Subcutaneous abdominal adipose tissue (tissue), 5 donors: ENCODE results near the gene AP1B1.
"Not testable (repeated sequence)": the region's sequence is repeated elsewhere in the genome, so short reads cannot be mapped to it uniquely, and the experiment has no call there.

Experiments used
- H3K27ac ChIP-seq: one replicate; pipeline ENCODE4 v1.7.0; 2013; ENCODE audit warnings: low read depth, mild to moderate bottlenecking, inconsistent platforms, low read length, moderate library complexity
- H3K27me3 ChIP-seq, 5 donors: one replicate each; pipeline ENCODE4 v1.7.0; 2013; ENCODE audit warnings: low read length in 5 of 5, inconsistent platforms in 1 of 5; ENCODE audit not compliant: control insufficient read depth in 5 of 5, insufficient read depth in 4 of 5
- H3K36me3 ChIP-seq, 5 donors: one replicate each; pipeline ENCODE4 v1.7.0; 2013; ENCODE audit warnings: low read length in 5 of 5; ENCODE audit not compliant: control insufficient read depth in 5 of 5, insufficient read depth in 5 of 5
- H3K4me1 ChIP-seq, 5 donors: one replicate each; pipeline ENCODE4 v1.7.0; 2013; ENCODE audit warnings: low read length in 5 of 5, mild to moderate bottlenecking in 3 of 5, moderate library complexity in 1 of 5; ENCODE audit not compliant: control insufficient read depth in 5 of 5, insufficient read depth in 5 of 5
- H3K4me3 ChIP-seq, 5 donors: one replicate each; pipeline ENCODE4 v1.7.0; 2013; ENCODE audit warnings: low read length in 5 of 5, low read depth in 1 of 5
- H3K9ac ChIP-seq, 5 donors: one replicate each; pipeline ENCODE4 v1.7.0; 2013; ENCODE audit warnings: low read length in 5 of 5, mild to moderate bottlenecking in 4 of 5, moderate library complexity in 3 of 5
- H3K9me3 ChIP-seq, 5 donors: one replicate each; pipeline ENCODE4 v1.7.0; 2013; ENCODE audit warnings: low read length in 5 of 5; ENCODE audit not compliant: control insufficient read depth in 5 of 5
- donor health status: healthy.
- donor health status: healthy.
- donor health status: healthy.
- donor health status: healthy.
- donor health status: healthy.

Gene AP1B1

GRCh38 chr22:29353286-29353685 is 35.1 kb downstream of the AP1B1 start:
- Histone ChIP-seq H3K4me1 (peaks cover 0 to 4% (median 0%) of the 10 kb centered on the region in 5 donors), H3K4me3 (no peak overlapping the region), H3K36me3 (peaks cover 6 to 94% (median 89%) of the 10 kb centered on the region in 5 donors), H3K27me3 (no peaks in the 10 kb centered on the region), H3K27ac (no peak overlapping the region), H3K9me3 (no peaks in the 10 kb centered on the region), H3K9ac (no peak overlapping the region)

GRCh38 chr22:29352778-29353177 is 35.6 kb downstream of the AP1B1 start:
- H3K27ac ChIP-seq: no peak overlapping the region
- H3K4me3 ChIP-seq: no peak overlapping the region
- no peaks in the 10 kb centered on the region for H3K27me3 ChIP-seq
- H3K36me3 ChIP-seq: peaks cover 11 to 94% (median 90%) of the 10 kb centered on the region in 5 donors
- no peaks in the 10 kb centered on the region for H3K9me3 ChIP-seq
- peak overlapping the region in 1 of 5 donors; percentile 11 for H3K9ac ChIP-seq
- H3K4me1 ChIP-seq: peaks cover 0 to 8% (median 0%) of the 10 kb centered on the region in 5 donors

GRCh38 chr22:29351891-29352290 is 36.5 kb downstream of the AP1B1 start:
- Histone ChIP-seq H3K9ac (no peak overlapping the region), H3K27me3 (no peaks in the 10 kb centered on the region), H3K36me3 (peaks cover 13 to 100% (median 95%) of the 10 kb centered on the region in 5 donors)

GRCh38 chr22:29351042-29351441 is 37.3 kb downstream of the AP1B1 start:
- H3K9me3 ChIP-seq: no peaks in the 10 kb centered on the region
- H3K36me3 ChIP-seq: peaks cover 13 to 100% (median 93%) of the 10 kb centered on the region in 5 donors
- no peak overlapping the region for H3K9ac ChIP-seq
- H3K27me3 ChIP-seq: no peaks in the 10 kb centered on the region
- no peak overlapping the region for H3K27ac ChIP-seq
- no peak overlapping the region for H3K4me3 ChIP-seq
- peaks cover 3 to 26% (median 14%) of the 10 kb centered on the region in 5 donors for H3K4me1 ChIP-seq

More at GRCh38 chr22:29351891-29352290, 36.5 kb downstream of the AP1B1 start:
- no peak overlapping the region for H3K27ac ChIP-seq
- no peak overlapping the region for H3K4me3 ChIP-seq
- peaks cover 2 to 17% (median 6%) of the 10 kb centered on the region in 5 donors for H3K4me1 ChIP-seq
- H3K9me3 ChIP-seq: no peaks in the 10 kb centered on the region

DNA sequence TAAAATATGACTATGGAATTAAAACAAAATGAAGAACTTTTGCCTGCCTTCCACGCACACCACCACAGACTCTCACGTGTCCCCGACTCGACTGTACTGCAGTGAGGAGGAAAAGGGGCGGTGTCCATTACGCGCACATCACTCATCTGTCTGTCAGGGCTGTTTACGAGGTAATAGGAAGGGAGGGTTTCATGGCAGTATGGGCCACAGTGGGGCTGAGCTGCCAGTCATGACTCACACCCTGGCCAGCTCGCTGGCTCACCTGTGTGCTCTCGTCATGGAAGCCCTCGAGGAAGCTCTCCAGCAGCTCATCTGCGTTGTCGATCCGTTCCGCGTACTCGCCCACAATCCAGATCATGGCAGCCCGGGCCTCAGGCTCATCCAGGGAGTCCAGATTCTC is 39.4 kb downstream of the AP1B1 start:
- no peak overlapping the region for H3K27ac ChIP-seq
- no peak overlapping the region for H3K4me3 ChIP-seq
- no peak overlapping the region for H3K9ac ChIP-seq
- H3K36me3 ChIP-seq: peaks cover 13 to 88% (median 78%) of the 10 kb centered on the region in 5 donors
- no peaks in the 10 kb centered on the region for H3K9me3 ChIP-seq
- H3K4me1 ChIP-seq: peaks cover 3 to 29% (median 16%) of the 10 kb centered on the region in 5 donors
- H3K27me3 ChIP-seq: no peaks in the 10 kb centered on the region

DNA sequence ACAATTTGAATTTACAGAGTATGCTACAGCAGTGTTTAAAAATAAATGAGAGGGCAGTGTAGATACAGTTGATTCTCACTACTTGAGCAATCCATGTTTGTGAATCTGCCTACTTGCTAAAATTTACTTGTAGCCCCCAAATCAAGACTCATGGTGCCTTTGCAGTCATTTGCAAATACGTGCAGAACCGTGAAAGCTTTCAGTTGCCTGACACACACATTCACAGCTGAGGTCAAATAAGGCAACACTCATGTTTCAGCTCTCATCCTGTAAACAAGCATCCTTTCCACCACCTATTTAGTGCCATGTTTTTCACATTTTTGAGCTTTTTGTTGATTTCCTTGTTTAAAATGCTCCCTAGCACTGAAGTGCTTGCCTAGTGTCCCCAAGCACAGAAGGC is 40.3 kb downstream of the AP1B1 start:
- Histone ChIP-seq H3K36me3 (peaks cover 13 to 86% (median 75%) of the 10 kb centered on the region in 5 donors), H3K4me3 (no peak overlapping the region), H3K9ac (no peak overlapping the region)

DNA sequence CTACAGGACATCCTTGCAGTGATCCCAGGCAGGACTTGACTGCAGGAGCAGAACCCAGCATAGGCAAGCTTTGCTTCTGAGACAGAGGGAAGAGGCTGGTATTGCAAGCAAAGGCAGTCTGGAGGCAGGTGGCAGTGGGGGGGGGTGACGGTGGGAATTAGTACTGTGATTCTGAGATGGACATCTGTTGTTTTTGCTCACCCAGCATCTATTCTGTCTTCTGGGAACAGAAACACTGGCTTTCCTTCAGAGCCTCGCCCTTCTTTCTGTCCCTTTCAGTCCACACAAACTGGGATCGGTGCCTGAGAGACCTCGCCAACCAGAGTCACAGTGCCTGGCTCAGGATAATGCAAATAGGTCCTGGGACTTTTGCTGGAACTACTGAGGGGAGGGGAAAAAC is 41.7 kb downstream of the AP1B1 start:
- Histone ChIP-seq H3K27ac (no peak overlapping the region), H3K4me1 (peaks cover 3 to 39% (median 27%) of the 10 kb centered on the region in 5 donors), H3K4me3 (no peak overlapping the region), H3K9ac (no peak overlapping the region), H3K36me3 (peaks cover 11 to 86% (median 72%) of the 10 kb centered on the region in 5 donors), H3K27me3 (no peaks in the 10 kb centered on the region), H3K9me3 (no peaks in the 10 kb centered on the region)

More for the DNA sequence above, 40.3 kb downstream of the AP1B1 start:
- H3K27ac ChIP-seq: no peak overlapping the region
- H3K4me1 ChIP-seq: peaks cover 3 to 30% (median 16%) of the 10 kb centered on the region in 5 donors
- H3K27me3 ChIP-seq: no peaks in the 10 kb centered on the region
- H3K9me3 ChIP-seq: no peaks in the 10 kb centered on the region

- Histone ChIP-seq H3K36me3 (peaks cover 11 to 86% (median 72%) of the 10 kb centered on the region in 5 donors), H3K4me1 (peaks cover 3 to 39% (median 27%) of the 10 kb centered on the region in 5 donors), H3K9ac (no peak overlapping the region)
Measured at GRCh38 chr22:29345932-29346331, 42.4 kb downstream of the AP1B1 start.

DNA sequence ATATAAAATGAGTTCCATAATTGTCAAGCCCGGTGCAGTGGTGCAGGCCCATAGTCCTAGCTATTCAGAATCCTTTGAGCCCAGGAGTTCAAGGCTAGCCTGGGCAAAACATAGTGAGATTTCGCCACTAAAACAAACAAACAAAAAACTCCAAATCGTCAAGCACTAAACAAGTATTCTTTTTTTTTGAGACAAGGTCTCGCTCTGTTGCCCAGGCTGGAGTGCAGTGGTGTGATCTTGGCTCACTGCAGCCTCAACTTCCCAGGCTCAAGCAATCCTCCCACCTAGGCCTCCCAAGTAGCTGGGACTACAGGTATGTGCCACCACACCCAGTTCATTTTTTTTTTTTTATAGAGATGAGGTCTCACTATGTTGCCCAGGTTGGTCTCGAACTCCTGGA is 43.5 kb downstream of the AP1B1 start:
- not testable (repeated sequence) for H3K4me3 ChIP-seq, H3K27ac ChIP-seq, H3K27me3 ChIP-seq, H3K9ac ChIP-seq, H3K9me3 ChIP-seq
- Histone ChIP-seq H3K36me3 (peaks cover 11 to 86% (median 72%) of the 10 kb centered on the region in 5 donors), H3K4me1 (peaks cover 3 to 39% (median 27%) of the 10 kb centered on the region in 5 donors)

More at GRCh38 chr22:29345932-29346331, 42.4 kb downstream of the AP1B1 start:
- no peaks in the 10 kb centered on the region for H3K27me3 ChIP-seq
- no peak overlapping the region for H3K27ac ChIP-seq
- H3K9me3 ChIP-seq: no peaks in the 10 kb centered on the region
- H3K4me3 ChIP-seq: no peak overlapping the region

GRCh38 chr22:29344137-29344536 is 44.2 kb downstream of the AP1B1 start:
- Histone ChIP-seq H3K4me1 (peaks cover 3 to 39% (median 27%) of the 10 kb centered on the region in 5 donors), H3K4me3 (no peak overlapping the region), H3K9ac (no peak overlapping the region), H3K36me3 (peaks cover 11 to 86% (median 72%) of the 10 kb centered on the region in 5 donors), H3K9me3 (no peaks in the 10 kb centered on the region), H3K27me3 (no peaks in the 10 kb centered on the region), H3K27ac (no peak overlapping the region)
